ENCODE results near the gene CPLANE2.
"Not testable (repeated sequence)": the region's sequence is repeated elsewhere in the genome, so short reads cannot be mapped to it uniquely, and the experiment has no call there.

The CPLANE2 gene, protein sequence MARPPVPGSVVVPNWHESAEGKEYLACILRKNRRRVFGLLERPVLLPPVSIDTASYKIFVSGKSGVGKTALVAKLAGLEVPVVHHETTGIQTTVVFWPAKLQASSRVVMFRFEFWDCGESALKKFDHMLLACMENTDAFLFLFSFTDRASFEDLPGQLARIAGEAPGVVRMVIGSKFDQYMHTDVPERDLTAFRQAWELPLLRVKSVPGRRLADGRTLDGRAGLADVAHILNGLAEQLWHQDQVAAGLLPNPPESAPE

GRCh38 chr1:16236511-16237342 is at the start of gene CPLANE2:
TSS of gene CPLANE2 (minus strand) at chr1:16237183. CDS start at chr1:16236742, 441 bp downstream.
- DNase-seq (ENCODE audit: low read depth), result peak; percentile 70

DNA sequence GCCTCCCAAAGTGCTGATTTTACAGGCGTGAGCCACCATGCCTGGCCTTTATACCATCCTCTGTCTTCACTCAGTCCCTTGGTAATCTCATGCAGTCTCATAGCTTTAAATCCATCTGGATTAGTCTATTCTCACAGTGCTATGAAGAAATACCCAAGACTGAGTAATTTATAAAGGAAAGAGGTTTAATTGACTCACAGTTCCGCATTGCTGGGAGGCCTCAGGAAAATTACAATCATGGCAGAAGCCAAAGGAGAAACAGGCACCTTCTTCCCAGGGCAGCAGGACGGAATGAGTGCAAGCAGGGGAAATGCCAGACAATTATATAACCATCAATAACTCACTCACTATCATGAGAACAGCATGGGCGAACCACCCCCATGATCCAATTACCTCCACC is 49.1 kb upstream of the CPLANE2 start:
- DNase-seq (ENCODE audit: low read depth), result no peak

DNA sequence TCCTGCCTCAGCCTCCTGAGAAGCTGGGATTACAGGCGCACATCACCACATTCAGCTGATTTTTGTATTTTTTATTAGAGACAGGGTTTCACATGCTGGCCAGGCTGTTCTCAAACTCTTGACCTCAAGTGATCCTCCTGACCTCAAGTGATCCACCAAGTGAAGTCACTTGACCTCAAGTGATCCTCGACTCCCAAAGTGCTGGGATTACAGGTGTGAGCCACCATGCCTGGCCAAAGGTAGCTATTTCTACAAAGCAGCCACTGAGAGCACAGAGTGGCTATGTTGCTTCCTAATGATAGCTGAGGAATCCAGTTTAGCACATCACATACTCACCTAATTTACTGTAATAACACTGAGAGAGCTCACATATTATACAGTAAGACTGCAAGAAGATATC is 44.8 kb upstream of the CPLANE2 start:
- DNase-seq (ENCODE audit: low read depth), result no peak

DNA sequence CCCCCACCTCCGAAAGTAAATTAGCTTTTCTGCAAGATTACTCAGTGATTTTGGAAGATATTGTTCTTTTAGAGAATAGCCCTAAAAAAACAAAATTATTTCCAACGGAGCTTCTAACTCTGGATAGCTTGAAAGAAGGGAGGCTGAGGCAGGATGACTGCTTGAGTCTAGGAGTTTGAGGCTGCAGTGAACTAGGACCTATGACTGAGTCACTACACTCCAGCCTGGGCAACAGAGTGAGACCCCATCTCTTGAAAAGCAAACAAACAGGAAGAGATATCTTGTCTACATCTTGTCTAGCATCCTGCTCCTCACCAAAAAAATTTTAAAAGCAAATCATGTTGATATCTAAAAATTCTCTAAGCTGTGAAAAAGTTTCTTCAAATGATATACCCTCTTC is 42.2 kb upstream of the CPLANE2 start:
- no peak for DNase-seq (ENCODE audit: low read depth)

DNA sequence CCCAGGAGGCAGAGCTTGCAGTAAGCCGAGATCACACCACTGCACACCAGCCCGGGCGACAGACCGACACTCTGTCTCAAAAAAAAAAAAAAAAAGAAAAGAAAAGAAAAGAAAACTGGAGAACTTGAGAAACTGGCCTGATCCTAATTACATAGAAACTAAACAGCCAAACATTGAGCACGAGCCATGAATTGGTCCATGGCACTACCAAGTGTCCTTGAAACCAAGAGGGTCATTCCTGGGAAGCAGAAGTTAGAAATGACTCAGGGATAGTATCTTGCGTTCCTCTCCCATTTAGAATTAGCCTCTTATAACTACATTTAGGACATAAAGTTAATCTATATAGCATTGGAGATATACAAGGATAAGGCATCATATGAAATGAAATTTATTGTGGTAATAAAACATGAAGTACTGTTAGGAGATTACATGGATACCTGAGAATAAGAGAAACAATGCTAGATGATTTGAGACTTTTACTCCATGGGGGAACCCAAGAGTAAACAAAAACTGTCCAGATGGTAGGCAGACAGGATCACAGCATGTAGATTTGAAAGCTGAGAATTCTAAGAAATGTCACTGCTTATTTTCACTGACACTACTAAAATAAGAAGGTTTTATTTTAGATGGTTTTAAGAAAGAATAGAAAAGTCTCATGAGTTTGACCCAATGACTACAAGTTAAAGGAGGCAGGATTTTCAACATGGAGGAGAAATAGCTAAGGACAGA is 39.5 kb upstream of the CPLANE2 start:
- no peak for DNase-seq (ENCODE audit: low read depth)

GRCh38 chr1:16275591-16275990 is 38.6 kb upstream of the CPLANE2 start:
- no peak for DNase-seq (ENCODE audit: low read depth)

DNA sequence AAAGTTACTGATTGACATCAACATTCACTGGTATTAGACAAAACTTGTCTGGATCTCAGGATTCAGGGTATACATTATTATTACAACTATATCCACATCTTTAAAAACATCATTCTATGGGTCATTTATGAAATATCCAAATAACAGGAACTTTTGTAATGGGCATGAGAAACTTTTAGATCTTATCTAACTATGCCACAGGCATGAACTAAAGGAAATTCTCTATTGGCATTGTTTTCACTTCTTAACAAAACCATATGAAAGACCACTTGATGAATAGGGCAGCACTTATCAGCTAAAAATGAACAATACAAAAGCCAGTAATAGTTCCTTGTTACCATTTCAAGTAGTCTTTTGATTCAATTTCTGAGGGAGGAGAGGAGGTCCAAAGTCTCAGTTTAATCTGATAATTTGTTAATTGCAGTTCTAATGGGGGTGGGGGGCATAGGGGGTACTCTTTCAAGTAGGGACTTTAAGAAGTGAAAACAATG is 30.8 kb upstream of the CPLANE2 start:
- no peak for DNase-seq (ENCODE audit: low read depth)

DNA sequence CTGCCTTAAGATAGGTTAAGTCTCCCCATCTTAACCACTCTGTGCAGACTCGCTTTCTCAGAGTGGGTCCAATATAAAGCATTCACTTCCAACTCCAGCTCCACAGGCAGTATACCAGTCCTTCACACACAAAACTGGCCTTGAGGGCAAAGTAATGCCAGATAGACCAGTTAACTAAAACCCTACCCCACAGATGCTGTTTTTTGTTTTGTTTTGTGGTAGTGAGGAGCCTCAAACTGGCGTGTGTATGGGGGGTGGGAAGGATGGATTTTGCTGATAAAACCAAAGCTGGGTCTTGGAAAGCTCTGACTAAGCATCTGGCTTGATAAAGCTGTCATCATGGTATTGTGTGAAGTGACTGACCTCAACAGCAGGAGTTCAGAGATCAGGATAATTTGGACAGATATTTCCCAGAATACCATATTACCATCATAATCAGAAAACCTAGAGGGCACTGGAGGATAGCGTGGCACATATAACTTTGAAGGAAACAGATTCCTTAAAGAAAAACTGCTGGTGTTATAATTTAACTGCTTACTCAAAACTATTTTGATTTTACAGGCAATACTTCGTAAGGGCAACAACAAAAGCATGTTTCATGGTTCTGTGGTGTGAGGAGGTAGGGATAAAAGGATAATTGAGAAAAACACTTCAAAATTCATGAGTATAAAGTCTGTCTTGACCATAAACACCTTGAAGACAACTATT is 29.6 kb upstream of the CPLANE2 start:
- no peak for DNase-seq (ENCODE audit: low read depth)

DNA sequence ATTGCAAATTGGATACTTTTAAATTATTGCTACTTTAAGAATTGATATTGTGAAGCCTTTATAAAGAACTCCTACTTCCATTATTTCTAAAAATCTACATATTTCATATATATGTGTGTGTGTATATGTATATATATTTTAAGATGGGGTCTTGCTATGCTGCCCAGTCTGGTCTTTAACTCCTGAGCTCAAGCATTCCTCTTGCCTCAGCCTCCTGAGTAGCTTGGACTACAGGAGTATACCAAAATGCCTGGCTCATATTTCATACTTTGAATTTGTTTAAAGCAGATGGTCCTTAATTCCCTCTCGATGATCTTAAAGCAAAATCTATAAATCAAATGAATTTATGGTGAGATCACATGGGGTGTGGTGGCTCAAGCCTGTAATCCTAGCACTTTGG is 25.1 kb upstream of the CPLANE2 start:
- no peak for DNase-seq (ENCODE audit: low read depth)

DNA sequence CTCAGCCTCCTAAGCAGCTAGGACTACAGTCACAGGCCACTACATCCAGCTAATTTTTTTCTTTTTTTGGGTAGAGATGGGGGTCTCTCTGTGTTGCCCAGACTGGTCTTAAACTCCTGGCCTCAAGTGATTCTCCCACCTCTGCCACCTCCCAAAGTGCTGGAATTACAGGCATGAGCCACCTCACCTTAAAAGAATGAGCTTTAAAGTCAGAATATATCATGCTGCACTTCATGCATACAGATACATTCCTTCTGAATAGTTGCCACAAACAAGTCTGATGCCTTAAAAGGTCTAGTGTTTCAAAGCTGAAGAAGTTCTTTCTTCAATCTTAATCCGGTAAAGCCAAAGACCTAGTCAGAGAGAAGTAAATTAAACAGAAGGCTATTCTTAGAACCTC is 23.8 kb upstream of the CPLANE2 start:
- DNase-seq (ENCODE audit: low read depth), result no peak

GRCh38 chr1:16258591-16259135 is 21.7 kb upstream of the CPLANE2 start:
- DNase-seq (ENCODE audit: low read depth), result no peak

- no peak for DNase-seq (ENCODE audit: low read depth)
Observed at GRCh38 chr1:16257968-16258367, 21.0 kb upstream of the CPLANE2 start.

- not testable (repeated sequence) for DNase-seq (ENCODE audit: low read depth)
Observed at GRCh38 chr1:16257556-16257955, 20.6 kb upstream of the CPLANE2 start.

DNA sequence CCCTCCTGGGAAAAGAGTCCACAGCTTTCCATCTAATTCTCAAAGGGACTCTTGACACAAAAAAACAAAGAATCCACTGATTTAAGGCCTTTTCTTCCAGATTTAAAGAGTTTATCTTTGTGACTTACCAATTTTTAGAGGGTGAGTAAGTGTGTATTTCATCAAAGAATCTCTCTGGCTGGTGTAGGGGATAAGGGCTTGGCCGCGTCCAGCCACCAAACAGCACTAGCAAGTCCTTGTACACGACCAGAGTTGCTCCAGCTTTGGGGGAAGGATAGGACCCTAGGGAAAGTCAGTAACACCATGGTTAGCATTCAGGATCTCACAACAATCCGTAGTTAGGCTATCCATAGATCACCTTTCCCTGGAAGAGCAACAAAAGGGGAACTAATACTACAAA is 19.5 kb upstream of the CPLANE2 start:
- no peak for DNase-seq (ENCODE audit: low read depth)

GRCh38 chr1:16254263-16254928 is 17.4 kb upstream of the CPLANE2 start:
- DNase-seq (ENCODE audit: low read depth), result no peak

- DNase-seq (ENCODE audit: low read depth), result no peak
Observed at GRCh38 chr1:16253332-16253922, 16.4 kb upstream of the CPLANE2 start.

DNA sequence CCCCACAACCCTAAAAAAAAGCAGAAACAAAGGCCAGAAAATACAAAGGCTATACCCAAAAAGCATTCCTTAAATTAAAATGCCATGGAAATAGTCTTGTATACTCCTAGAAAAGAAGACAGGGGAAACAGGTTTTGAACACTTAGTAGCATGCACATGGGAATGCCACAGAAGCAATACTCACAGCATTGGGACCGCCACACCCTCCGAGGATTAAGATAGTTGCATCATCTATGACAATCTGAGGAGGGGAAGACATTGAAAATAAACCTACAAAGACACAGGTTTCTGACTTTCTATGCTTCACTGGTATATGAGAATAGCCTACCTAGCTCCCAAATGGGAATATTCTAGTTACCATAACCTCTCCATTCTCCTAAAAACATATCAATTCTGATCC is 15.9 kb upstream of the CPLANE2 start:
- no peak for DNase-seq (ENCODE audit: low read depth)

DNA sequence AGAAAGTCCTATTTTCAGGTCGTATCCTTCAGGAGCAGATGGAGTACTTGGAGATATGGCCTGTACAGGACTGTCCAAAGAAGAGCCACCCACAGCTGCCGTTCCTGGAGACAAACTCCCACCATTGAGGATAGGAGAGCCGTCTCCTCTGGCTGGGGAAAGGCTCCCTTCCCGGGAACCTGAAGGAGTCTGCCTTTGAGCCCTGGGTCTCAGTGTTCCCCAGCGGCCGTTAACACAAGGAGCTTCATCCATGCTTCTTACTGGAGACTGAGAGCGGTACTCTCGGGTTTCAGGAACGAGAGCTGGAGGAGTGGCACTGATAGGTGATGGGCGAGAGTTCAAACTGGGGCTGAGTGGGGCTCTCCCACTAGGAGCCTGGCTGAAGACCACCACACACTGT is 14.4 kb upstream of the CPLANE2 start:
- DNase-seq (ENCODE audit: low read depth), result no peak

- DNase-seq (ENCODE audit: low read depth), result no peak
Observed at GRCh38 chr1:16250524-16251251, 13.7 kb upstream of the CPLANE2 start.

DNA sequence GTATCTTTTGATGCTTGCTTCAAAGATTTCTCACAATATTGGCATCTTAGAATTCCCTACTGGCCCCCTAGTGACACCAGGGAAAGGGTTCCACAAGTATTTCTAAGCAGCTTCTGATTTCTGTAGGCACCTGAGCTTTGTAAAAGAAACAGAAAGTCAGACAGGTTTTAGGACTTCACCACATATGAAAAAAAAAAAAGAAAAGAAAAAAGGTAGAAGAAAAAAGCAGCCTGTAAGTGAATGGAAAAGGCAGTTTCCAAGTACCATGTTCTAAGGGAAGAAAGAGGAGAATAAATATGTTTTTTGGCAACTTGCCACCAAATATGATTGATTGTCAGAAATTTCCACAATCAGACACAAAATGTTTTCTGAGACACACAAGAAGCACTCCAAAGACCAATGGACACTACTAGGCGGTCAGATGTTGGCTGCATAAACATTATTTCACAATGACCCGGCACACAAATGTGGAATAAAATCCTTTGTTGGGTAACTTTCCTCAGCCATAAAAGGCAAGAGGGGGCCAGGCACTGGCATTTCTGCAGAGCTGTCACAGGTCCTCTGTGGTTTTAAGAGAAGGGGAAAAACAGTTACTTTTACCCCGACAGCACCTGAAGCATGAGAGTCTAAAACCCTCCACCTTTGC is 12.7 kb upstream of the CPLANE2 start:
- DNase-seq (ENCODE audit: low read depth), result peak; percentile 83

All from stromal cell of bone marrow (primary cell).